ENCODE data around the gene ROBO2.

The ROBO2 gene

DNA sequence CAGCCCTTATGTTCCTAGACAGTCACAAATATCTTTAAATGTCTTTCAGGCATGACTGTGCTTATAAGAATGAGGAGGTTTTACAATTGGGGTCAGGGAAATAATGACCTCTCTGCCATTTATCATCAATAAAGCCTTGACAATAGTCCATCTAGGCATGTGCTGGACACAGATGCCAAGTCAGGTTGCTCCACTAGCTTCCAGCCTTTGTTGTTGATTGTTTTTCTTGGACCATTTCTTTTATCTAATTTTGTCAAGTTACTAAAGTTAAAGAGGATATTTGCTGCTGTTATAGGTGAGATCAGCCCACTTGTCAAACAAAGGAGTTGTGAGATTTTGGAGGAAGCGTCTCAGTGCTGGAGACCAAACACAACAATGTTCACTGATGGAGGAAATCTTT is 628.0 kb downstream of the ROBO2 start:
- H3K4me3 ChIP-seq (ENCODE audit: low read length), result no peak overlapping the region
- no peak for DNase-seq (ENCODE audit: low read depth, low spot score)

- H3K4me3 ChIP-seq (ENCODE audit: low read length), result no peak overlapping the region
- DNase-seq (ENCODE audit: low read depth, low spot score), result no peak
Measured at GRCh38 chr3:77668376-77668775, 628.5 kb downstream of the ROBO2 start.

- no peak overlapping the region for H3K4me3 ChIP-seq (ENCODE audit: low read length)
- no peak for DNase-seq (ENCODE audit: low read depth, low spot score)
Measured at GRCh38 chr3:77672016-77672415, 632.1 kb downstream of the ROBO2 start.

GRCh38 chr3:77682162-77682561 is 642.3 kb downstream of the ROBO2 start:
- no peak for DNase-seq (ENCODE audit: low read depth, low spot score)
- H3K4me3 ChIP-seq (ENCODE audit: low read length), result no peak overlapping the region

DNA sequence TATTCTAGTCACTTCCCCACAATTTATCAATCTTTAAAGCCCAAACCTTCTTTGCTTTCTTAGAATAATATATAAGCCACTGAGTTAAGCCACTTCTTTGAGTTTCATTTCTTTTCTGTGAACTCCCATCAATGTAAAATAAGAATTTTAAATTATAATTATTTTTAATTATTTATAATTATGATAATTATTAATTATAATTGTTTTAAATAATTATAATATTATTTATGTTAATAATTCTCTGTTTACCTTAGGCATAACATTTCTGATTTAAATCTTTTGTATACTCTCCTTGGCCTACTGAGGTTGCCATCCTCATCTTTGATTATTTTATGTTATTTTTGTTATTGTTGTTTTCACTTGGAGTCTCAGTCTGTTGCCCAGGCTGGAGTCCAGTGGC is 644.2 kb downstream of the ROBO2 start:
- no peak for DNase-seq (ENCODE audit: low read depth, low spot score)
- H3K4me3 ChIP-seq (ENCODE audit: low read length), result no peak overlapping the region

- no peak overlapping the region for H3K4me3 ChIP-seq (ENCODE audit: low read length)
- no peak for DNase-seq (ENCODE audit: low read depth, low spot score)
Measured at GRCh38 chr3:77685713-77686112, 645.8 kb downstream of the ROBO2 start.

- no peak for DNase-seq (ENCODE audit: low read depth, low spot score)
- no peak overlapping the region for H3K4me3 ChIP-seq (ENCODE audit: low read length)
Measured at GRCh38 chr3:77686560-77686959, 646.7 kb downstream of the ROBO2 start.

DNA sequence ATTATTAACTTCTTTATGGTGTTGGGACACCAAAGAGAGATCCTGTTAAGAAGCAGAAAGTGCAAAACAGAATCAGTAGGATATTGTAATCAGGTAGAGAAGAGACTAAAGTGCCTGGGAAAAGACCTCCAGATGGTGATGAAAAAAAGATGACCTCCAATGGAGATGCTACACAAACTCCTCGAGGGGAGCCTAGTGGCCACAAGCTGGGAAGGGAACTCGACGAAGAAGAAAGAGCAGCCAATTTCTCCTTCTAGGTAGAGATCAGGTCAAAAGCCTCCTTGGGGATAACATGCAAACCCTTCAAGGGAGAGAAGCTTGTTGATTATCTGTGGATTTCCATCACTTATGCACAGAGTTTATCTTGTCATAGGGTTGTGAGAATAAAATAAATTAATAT is 647.6 kb downstream of the ROBO2 start:
- H3K4me3 ChIP-seq (ENCODE audit: low read length), result no peak overlapping the region

DNA sequence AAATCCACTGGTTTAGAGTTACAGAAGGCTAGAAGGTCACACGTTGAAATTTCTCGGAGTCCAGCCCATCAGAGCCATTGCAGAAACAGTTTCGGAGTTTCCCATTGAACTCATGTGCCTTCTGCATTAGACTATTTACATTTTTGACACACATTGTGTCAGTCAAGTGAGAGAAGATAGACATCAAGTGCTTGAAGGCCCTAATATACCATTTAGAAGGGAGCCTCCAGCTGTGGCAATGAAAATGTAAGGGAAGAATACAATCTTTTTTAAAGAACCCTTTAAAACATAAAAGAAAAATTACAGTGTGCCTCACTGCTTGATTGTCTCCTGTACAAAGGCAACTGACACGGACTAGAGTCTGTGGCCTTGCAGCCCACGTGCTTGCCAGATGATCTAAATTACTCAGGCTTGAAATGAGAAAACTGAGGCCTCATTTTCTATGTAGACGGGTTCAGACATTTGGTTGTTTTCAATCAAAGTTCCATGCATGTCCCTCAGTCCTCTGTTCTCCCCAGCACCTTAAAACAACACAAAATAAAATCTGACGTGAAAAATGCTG is 650.5 kb downstream of the ROBO2 start:
- DNase-seq (ENCODE audit: low read depth, low spot score), result no peak

More for the DNA sequence above, 647.6 kb downstream of the ROBO2 start:
- DNase-seq (ENCODE audit: low read depth, low spot score), result no peak

DNA sequence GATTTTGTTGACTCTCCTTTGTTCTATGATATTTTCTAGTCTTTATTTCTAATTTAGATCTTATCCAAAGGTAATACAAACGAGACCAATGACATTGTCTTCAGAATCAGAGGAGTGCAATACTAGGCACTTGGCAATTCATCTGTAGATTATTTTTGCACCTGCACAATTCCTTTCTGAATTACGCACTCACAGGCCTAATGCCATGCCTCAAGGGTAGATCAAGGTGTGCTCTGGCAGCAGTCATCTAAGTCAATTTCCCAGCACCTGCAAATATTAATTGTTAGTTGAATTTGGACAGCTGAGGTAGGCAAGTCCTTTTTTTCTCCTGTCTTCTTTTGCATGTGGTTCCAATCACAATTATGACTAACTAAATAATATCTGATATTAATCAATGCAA is 653.2 kb downstream of the ROBO2 start:
- DNase-seq (ENCODE audit: low read depth, low spot score), result no peak
- H3K4me3 ChIP-seq (ENCODE audit: low read length), result no peak overlapping the region

More for the DNA sequence above, 650.5 kb downstream of the ROBO2 start:
- no peak overlapping the region for H3K4me3 ChIP-seq (ENCODE audit: low read length)

GRCh38 chr3:77699125-77699691 is 659.3 kb downstream of the ROBO2 start:
- DNase-seq (ENCODE audit: low read depth, low spot score), result no peak
- no peak overlapping the region for H3K4me3 ChIP-seq (ENCODE audit: low read length)
